ENCODE results near the gene TPSG1.
"Not testable (repeated sequence)": the region's sequence is repeated elsewhere in the genome, so short reads cannot be mapped to it uniquely, and the experiment has no call there.

Gene TPSG1

DNA sequence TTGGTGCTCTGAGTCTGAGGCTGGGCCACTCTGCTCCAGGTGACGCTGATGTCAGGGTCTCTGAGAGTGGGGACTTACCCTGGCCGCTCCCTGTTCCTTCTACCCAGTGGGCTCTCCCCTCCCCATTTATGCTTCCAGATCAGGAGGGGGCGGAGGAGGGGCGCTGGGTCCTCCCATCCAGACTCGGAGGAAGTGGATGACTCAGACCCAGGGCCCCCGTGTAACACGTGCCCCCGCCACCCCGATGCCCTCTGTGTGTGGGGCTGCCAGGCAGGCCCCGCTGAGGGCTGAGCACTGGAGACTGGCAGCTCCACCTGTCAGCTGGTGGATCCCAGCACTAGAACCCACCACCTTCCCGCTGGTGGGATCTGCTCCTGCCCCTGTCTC is 5.0 kb upstream of the TPSG1 start, which contains the start of gene TPSB2:
Gene TPSB2 (minus strand): TSS at position 101 of the 387 bp plus-strand sequence. CDS start 233 bp downstream, outside the sequence.
- not testable (repeated sequence) for H3K4me3 ChIP-seq (ENCODE audit: low read depth, low read length)

DNA sequence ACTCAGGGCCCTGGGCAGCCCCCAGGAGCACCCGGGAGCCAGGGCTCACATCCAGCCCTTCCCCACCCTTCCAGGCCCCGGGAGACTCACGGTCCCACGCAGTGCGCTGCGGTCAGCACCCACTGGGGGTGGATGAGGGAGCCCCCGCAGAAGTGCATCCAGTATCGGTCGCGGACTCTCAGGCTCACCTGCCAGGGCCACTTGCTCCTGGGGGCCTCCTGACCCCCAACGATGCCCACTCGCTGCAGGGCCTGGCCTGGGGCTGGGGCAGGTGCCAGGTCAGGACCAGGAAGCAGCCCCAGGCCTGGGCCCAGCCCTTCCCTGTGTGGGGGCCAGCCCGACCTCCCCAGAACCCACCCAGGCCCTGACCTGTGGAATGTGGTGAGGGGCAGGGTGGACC is 4.4 kb upstream of the TPSG1 start:
- H3K4me3 ChIP-seq (ENCODE audit: low read depth, low read length) = not testable (repeated sequence)

DNA sequence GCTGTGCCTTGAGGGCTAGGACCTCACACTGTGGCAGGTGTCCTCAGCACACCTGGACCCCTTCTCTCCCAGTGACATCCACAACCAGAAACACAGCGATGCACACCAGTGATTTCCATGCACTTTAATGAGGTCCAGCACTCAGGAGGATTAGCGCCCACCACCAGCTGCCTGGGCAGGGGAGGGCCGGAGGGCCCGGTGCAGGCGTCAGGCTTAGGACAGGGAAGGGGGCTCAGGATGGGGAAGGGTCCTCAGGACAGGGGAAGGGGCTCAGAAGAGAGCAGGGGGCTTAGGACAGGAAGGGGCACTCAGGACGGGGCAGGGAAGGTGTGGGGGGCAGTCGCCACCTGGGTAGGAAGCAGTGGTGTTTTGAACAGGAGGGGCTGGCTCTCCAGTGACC is 3.2 kb upstream of the TPSG1 start:
- not testable (repeated sequence) for H3K4me3 ChIP-seq (ENCODE audit: low read depth, low read length)

DNA sequence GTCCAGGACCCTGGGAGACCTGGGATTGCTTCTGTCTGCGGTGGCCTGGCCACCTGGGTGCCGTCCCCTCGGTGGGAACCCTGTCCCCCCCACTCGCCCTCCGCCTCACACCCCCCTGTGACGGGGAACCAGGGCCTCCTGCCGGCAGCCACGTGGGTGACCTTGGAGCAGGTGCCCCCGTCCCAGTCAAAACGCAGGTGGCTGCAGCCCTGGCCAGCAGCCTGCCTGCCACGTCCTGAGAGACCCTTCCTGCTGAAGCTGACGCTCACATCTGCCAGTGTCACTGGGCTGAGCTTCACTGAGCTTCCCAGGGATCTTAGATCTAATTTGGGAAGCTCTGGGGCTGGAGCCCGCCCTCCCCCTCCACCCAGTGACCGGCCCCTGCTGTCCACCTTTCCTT is 1.6 kb upstream of the TPSG1 start:
- not testable (repeated sequence) for H3K4me3 ChIP-seq (ENCODE audit: low read depth, low read length)

DNA sequence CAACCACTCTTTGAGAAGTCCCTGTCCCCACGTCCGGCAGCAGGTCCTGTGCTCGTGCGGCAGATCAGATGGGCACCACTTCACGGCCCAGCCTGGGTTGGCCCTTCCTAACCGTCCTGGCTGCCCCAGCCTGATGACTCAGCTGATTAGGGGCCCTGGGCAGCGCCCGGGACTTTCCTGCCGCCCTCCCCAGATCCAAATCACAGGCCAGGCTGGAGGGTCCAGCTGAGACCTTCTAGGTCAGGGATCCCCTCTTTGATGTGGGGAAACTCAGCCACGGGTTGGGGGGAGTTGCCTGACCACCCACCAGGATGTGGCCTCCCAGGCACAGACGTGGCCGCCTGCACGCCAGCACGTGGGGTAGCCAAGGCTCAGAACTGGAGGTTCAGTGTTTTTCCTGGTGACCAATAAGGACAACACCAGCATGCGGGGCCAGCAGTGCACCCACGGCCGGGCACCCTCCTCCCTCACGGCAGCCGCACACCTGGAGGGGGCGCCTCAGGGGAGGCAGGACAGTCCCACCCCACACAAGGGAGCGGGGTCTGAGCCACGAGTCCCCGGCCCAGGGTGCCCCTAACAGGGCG is 752 bp upstream of the TPSG1 start:
- not testable (repeated sequence) for H3K4me3 ChIP-seq (ENCODE audit: low read depth, low read length)

DNA sequence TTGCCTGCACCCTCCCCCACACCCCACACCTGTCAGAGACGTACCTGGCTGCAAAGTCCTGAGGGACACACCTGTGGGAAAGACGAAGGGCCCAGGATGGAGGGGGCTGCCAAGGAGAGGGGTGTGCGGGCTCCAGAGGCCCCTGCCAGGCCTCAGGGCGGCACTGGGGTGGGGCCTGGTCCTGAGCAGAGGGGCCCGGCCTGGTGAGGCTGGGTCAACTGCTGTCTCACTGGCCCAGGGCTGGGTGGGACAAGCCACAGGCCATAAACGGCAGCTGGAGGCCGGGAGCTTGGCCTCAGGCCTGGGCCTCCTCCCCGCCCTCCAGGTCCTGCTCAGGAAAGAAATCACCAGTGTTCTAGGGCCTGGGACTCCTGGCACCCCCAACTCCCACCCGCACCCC is 510 bp downstream of the TPSG1 start:
- TF ChIP-seq, protein P1, sequence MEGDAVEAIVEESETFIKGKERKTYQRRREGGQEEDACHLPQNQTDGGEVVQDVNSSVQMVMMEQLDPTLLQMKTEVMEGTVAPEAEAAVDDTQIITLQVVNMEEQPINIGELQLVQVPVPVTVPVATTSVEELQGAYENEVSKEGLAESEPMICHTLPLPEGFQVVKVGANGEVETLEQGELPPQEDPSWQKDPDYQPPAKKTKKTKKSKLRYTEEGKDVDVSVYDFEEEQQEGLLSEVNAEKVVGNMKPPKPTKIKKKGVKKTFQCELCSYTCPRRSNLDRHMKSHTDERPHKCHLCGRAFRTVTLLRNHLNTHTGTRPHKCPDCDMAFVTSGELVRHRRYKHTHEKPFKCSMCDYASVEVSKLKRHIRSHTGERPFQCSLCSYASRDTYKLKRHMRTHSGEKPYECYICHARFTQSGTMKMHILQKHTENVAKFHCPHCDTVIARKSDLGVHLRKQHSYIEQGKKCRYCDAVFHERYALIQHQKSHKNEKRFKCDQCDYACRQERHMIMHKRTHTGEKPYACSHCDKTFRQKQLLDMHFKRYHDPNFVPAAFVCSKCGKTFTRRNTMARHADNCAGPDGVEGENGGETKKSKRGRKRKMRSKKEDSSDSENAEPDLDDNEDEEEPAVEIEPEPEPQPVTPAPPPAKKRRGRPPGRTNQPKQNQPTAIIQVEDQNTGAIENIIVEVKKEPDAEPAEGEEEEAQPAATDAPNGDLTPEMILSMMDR (IDR thresholded peaks at IDR 0.05; ENCODE audit: low read depth, low read length) = no peak

DNA sequence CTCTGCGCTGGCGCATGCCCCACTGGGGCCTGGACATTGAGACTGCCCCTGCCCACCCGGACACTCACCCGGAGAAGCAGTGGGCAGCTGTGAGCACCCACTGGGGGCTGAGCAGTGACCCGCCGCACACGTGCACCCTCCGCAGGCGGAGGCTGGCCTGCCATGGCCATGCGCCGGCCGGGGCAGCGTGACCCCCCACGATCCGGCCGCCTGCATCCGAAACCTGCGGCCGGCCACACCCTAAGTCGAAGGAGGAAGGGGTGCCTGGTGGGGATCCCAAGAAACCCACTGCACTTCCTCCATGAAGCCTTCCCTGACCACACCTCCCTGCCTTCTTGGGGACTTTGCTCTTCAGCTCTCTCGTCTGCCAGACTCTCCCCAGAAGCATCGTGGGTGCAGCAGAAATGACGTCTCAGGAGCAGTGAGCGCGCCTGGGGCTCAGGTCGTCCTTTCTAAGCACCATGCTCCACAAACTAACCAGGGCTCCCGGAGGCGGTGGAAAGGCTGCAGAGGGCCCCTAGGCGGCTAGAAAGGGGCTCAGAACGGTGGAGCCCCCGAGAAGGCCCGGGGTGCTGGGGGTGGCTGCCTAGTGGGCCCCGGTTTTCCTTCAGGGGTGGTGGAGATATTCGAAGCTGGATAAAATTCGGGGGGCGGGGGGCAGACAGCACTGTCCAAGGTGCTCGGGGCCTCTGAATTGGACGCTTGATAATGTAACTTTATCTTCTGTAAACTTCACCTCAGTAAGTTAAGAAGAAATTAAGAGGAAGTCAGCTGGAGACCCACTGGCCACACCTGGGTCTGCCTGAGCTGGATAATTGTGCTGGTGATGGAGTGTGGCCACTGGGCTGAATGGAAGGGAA is 1.5 kb downstream of the TPSG1 start:
- TF ChIP-seq, protein P1 (IDR thresholded peaks at IDR 0.05; ENCODE audit: low read depth, low read length) = no peak
- H3K4me3 ChIP-seq (ENCODE audit: low read depth, low read length) = no peak overlapping the region

More for the DNA sequence above, 510 bp downstream of the TPSG1 start:
- no peak overlapping the region for H3K4me3 ChIP-seq (ENCODE audit: low read depth, low read length)

DNA sequence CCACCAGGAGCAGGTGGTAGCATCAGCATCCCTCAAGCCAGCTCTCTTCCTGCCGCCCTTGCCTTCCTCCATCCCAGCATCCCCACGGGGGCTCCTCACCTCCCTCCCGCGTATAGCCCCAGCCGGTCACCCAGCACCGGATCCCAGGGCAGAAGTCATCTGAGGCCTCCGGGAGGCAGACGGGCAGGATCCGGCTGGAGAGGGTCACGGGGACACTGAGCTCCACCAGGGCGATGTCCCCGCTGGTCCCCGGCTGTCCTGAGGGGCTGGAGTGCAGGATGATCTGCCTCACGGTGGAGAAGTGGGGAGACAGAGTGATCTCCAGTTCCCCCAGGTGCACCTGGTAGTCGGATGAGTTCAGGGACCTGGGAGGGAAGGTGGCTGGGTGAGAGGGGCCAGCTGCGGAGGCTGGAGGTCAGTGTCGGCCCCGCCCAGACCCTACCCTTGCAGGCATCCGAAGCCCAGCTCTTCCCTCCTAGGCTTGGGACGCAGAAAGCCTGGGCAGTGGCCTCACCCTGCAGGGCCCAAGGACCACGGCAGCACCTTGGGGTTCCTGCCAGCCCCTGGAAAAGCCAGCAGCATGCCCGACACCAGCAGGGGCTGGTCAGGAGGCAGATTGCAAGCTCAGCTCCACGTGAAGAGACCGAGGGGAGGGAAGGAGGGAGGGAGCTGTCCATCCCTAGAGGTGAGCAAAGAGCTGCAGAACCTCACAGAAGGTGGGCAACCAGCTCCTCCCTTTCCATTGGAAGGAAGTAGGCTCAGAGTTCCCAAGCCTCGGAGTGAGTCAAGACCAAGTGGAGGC is 2.3 kb downstream of the TPSG1 start:
- TF ChIP-seq, protein P1 (IDR thresholded peaks at IDR 0.05; ENCODE audit: low read depth, low read length) = no peak
- H3K4me3 ChIP-seq (ENCODE audit: low read depth, low read length) = no peak overlapping the region

DNA sequence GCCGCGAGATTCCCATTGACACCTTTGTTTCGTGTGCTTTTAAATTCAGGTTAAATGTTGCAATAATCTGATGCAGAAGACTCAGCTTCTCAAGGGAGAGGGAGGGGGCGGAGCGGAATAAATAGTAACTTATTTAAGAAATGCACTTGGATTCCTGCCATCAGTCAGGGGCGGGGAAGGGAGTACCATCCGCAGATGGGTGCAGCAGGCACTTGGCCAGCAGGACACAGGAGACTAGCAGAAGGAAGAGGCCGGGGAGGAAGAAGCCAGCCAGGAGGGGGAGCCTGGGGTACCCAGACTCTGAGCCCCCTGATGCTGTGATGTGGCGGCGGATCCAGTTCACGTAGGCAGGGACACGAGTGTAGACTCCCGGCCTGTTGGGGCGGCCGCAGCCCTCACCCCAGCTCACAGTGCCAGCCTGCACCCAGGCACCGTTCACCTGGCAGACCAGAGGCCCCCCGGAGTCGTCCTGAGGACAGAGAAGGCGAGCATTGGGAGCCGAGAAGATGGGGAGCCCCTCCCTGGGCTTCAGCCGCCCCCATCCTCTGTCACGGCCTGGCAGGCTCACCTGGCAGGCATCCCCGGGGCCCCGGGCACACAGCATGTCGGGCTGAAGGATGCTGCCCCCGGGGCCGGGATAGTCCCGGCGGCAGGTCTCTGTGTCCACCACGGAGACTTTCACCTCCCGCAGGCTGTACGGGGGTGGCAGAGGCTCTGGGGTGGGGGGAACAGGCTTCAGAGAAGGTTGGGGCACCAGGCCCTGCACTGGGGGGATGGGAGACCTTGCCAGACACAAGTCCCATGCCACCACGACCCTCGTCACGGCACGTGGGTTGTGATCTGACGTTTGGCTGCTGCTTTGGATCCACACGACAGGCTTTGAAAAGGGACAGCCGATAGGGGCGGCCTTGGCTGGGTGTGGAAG is 3.2 kb downstream of the TPSG1 start:
- no peak overlapping the region for H3K4me3 ChIP-seq (ENCODE audit: low read depth, low read length)
- TF ChIP-seq, protein P1 (IDR thresholded peaks at IDR 0.05; ENCODE audit: low read depth, low read length) = no peak
